Panc1 (cell line): ENCODE results near the gene CEACAM3.
"Not testable (repeated sequence)": the region's sequence is repeated elsewhere in the genome, so short reads cannot be mapped to it uniquely, and the experiment has no call there.

Experiments
- CTCF ChIP-seq: fragments of 450-650 bp; IDR thresholded peaks from 2 replicates; pipeline ENCODE4 v1.5.1; 2017; ENCODE audit warnings: mild to moderate bottlenecking
- POLR2AphosphoS5 ChIP-seq: IDR thresholded peaks from 2 replicates; pipeline ENCODE4 v1.6.1; 2012; ENCODE audit warnings: mild to moderate bottlenecking, low read depth, low read length, moderate library complexity
- REST ChIP-seq, 2 experiments: IDR thresholded peaks; 2 replicates each; pipeline ENCODE4 v1.6.1; 2011 to 2012; ENCODE audit warnings: low read depth in 2 of 2, control low read depth in 1 of 2, low read length in 1 of 2, mild to moderate bottlenecking in 1 of 2, moderate library complexity in 1 of 2; ENCODE audit not compliant: insufficient read depth in 1 of 2
- TCF7L2 ChIP-seq: IDR thresholded peaks from 2 replicates; pipeline ENCODE4 v1.6.1; 2011; ENCODE audit warnings: mild to moderate bottlenecking, low read depth, low read length, inconsistent platforms

- not testable (repeated sequence) for TF ChIP-seq CTCF; POLR2AphosphoS5; REST (IDR thresholded peaks at IDR 0.05; ENCODE audit: insufficient read depth in 1 of 2, low read depth in 2 of 2, low read length in 1 of 2); TCF7L2
Observed at GRCh38 chr19:41789053-41789452, 7.3 kb upstream of the CEACAM3 start.
